GM21367 (cell line): ENCODE data around the gene MYL6.

ENCODE experiments used
- ATAC-seq: cut with Tn5 transposase; IDR thresholded peaks from one replicate; pipeline ENCODE4 v1.9.1; 2021; ENCODE audit not compliant: unreplicated experiment

MYL6 gene

DNA sequence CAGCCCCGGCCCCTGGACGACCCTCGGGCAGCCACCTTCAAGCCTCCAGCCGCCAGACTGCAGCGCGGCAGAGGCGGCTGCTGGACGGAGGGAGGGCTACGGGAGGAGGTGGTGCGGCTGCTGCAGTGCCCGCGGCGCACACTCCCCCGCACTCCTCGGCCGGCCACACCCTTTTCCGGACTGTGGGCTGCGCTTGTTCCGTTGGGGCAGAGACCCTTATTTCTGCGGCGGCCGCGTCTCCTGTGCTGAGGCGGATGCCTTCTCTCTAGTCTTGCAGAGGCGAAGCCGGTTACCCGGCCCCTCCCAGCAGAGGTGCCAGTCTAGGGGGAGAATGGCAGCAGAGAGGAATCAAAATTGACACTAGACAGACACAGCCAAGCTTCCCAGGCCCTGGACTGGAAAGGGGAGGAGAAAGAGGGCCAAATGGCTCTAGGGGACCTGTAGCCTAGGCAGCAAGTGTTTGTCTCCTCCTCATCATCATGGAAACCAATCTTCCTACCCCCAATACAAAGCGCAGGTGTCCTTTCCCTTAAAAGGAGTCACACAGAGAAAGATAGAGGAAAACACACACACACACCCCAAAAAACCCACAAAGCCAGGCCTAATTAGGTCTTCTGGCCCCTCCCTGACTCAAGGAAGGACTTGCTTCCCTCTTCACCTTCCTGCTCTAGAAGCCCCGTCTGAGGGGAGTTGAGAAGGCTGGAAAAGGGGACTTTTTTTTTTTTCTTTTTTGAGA is 28.8 kb upstream of the MYL6 start:
- ATAC-seq = no peak

DNA sequence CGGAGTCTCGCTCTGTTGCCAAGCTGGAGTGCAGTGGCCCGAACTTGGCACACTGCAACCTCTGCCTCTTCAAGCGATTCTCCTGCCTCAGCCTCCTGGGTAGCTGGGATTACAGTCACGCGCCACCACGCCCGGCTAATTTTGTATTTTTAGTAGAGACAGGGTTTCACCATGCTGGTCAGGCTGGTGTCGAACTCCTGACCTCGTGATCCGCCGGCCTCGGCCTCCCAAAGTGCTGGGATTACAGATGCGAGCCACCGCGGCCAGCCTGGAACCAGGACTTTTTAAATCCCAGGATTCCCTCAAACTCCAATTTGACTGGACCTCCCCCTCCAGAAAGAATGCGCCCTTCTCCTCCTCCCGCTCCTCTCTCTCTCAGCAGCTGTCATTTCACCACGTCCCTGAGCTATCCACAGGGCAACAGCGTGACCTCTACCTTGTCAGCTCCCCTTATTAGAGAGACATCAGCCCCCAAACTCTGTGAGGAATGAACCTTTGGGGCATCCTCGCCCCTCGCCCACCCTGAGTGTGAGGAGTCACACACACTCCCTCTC is 28.1 kb upstream of the MYL6 start:
- no peak for ATAC-seq

- ATAC-seq = no peak
Observed at GRCh38 chr12:56130876-56131275, 27.3 kb upstream of the MYL6 start.

DNA sequence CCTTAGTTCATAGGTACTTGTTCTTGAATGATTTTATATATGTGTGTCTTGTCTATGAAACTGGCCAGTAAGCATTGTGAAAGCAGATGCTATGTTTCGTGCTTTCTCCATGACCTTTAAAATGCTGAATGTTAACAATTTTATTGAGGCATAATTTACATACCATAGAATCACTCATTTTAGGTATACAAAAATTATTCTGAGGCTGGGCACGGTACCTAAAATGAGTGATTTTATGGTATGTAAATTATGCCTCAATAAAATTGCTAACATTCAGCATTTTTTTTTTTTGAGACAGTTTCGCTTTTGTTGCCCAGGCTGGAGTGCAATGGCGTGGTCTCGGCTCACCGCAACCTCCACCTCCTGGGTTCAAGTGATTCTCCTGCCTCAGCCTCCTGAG is 23.3 kb upstream of the MYL6 start:
- no peak for ATAC-seq

GRCh38 chr12:56137853-56138571 is 20.1 kb upstream of the MYL6 start:
- no peak for ATAC-seq

- ATAC-seq = no peak
Observed at GRCh38 chr12:56141946-56142784, 16.0 kb upstream of the MYL6 start.

DNA sequence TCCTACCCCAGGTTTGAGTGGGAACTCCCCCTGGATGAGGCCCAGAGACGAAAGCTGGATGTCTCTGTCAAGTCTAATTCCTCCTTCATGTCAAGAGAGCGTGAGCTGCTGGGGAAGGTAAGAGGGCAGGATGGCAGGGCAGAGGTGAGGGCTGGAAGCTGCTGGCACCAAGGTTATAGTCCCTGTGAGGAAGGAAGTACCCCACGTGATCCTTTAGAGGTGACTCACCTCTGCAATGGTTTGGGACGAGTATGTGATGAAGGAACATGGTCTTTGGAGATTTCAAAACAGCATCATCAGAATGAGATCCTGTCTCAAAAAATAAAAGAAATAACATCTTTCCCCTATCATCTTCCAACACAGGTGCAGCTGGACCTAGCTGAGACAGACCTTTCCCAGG is 14.9 kb upstream of the MYL6 start:
- no peak for ATAC-seq

- no peak for ATAC-seq
Observed at GRCh38 chr12:56143870-56144269, 14.3 kb upstream of the MYL6 start.

DNA sequence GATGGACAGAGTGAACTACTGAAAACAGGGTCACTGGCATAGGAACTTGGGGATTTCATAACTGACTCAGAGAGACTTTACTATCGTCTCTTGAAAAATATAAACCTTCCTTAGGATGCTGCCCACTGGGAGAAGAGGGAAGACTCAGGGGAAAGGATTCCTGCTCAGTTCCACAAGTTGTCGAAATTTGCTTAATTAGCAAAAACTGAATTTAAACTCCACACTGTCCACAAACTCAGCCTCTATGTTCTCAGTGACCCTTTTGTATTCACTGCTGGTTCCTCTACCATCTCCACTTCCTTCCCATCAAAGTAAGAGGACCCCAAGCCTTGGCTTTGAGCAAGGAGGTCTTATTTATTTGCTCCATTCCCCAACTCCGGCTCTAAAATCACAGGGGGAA is 12.9 kb upstream of the MYL6 start:
- no peak for ATAC-seq

DNA sequence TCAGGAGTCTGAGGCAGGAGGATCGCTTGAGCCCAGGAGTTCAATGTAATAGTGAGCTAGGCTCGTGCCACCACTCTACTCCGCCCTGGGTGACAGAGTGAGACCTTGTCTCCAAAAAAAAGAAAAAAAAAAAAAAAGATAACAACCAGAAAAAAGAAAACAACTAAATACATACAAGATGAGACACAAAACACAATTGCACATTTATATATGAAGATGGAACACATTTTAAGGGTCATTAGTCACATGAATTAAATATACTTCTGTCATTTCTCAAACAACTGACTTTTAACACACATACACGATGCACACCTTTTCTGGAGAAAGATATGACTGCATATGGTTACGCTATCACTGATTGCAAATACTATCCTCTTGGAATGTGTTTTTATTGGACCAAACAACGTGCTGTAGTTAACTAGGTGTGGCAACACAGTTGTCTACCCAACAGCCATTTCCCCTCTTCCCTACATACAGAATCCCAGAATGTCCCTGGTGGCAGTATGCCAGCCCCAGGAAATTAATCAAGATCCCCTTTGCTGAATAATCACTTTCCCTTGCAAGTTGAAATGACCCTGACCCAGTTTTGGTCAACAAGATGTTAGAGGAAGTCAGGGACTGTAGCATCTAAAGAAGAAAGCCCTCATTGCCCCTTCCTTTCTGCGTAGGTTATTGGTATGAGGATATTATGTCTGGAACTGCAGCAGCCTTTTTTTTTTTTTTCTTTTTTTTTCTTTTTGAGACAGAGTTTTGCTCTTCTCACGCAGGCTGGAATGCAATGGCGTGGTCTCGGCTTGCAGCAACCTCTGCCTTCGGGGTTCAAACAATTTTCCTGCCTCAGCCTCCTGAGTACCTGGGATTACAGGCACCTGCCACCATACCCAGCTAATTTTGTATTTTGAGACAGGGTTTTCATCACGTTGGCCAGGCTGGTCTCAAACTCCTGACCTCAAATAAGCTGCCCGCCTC is 11.4 kb upstream of the MYL6 start:
- ATAC-seq = no peak

- no peak for ATAC-seq
Observed at GRCh38 chr12:56150563-56150962, 7.6 kb upstream of the MYL6 start.

- no peak for ATAC-seq
Observed at GRCh38 chr12:56151672-56152131, 6.5 kb upstream of the MYL6 start.

DNA sequence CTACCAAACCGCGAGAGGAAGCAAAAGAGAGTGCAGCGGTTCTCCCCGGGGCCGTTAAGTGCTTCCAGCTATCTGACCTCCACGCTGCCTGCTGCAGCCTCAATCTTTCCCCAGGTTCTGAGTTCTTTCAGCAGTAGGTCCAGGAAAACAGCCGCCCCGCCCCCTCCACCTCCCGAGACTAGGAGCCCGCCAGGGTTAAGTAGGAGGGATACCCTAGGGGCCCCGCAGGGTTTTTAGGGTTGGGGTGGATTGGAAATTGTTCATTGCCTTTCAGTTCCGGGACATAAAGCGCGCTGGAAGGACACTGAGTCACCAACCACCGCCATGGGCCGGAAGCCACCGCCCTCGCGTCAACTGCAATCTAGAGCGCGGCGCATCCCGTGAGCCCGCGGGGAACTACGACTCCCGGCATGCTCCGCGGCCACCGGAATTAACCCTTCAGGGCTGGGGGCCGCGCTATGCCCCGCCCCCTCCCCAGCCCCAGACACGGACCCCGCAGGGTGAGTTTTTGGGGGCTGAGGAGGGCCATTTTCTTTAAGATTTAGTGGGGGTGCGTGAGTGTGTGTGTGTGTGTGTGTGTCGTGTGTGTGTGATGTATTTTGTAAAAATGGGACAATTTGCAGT is 5.9 kb upstream of the MYL6 start, which contains the start of gene MYL6B:
TSS of gene MYL6B (plus strand) at position 456 of the 624 bp plus-strand sequence. CDS start 1,332 bp downstream, outside the sequence.
- peak; percentile 66 for ATAC-seq

DNA sequence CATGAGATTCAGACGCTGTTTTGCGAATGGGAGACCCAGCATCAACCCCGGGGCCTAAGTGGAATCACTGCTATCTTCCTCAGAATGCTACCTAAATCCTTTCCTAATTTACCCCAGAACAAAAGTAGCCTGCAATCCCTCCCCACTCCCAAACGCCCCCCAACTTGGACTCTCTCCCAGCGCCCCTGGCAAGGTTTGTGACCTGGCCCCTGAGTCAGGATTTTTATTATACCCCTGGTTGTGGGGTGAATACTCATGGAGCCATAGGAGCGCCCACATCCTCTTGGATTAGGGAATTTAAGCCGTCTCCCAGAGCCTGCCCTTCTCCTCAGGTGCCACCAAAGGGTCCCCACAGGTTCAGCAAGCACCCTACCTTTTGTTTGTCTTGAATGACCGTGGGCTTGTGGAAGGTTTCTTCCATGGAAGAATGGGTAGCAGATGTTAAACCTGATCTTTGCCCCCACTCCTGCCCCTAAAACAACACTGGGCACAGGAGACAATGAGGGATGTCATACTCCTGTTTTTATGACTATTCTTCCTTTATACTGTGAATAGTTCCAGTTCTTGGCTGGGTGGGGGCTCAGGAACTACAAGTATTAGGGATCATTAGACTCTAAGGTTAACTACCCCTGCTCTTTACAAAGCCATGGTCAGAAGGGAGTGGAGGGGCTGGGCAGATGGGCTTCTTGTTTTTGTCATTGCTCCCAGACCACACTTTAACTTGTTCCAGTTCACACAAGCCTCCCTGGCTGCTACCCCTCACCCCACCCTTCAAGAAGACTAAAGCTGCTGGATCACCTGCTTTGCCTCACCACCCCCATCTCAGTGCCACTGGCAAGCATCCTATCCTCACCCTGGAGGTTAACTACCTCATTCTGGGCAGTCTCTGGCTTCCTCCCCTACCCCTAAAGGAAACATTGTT is 5.1 kb upstream of the MYL6 start:
- no peak for ATAC-seq

- ATAC-seq = no peak
Observed at GRCh38 chr12:56153678-56154065, 4.5 kb upstream of the MYL6 start.

DNA sequence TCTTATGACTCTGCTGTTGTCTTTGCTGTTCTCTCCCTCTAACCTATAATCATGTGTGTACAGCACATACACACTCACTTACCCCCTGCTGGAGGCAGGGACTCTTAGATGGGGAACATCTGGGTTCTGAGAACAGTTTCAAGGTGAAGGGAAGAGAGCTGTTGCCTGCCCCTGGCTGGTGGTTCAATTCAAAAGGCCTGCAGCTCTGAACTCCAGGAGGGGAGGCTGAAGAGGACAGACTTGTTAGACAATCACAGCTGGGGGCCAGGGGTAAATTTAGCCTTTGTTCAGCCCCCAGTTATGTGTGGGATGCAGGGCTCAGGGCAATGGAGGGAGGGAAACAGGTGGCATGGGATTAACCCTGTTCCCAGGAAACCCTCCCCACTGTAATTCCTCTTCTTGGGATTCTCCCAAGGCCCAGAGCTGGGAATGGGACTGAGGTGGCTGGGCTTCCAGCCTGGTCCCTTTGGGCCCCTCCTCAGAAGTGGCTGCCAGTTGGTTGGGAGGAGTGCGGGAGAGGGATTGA is 3.9 kb upstream of the MYL6 start:
- no peak for ATAC-seq

GRCh38 chr12:56154818-56155217 is 3.3 kb upstream of the MYL6 start:
- no peak for ATAC-seq

DNA sequence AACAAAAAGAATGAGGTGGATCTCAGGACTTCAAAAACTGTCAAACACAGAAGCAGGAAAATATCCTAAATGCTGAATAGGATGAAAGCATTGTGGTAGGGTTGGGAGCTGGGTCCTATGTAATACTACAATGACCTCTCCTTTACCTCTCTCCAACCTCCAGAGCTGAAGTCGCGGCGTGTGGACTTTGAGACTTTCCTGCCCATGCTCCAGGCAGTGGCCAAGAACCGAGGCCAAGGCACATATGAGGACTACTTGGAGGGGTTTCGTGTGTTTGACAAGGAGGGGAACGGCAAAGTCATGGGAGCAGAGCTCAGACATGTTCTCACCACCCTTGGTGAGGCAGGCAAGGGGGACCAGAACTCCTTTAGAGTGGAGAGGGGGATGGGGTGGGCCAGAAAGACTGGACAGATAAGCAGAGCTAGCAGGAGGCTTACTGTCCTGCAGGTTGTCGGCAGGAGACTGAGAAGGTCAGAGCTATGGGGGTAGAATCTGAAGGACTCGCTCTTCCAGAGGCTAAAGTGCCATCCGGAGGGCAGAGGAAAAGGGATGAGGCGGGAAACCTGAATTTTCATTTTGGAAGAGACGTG is 2.8 kb upstream of the MYL6 start:
- no peak for ATAC-seq
